Parathyroid adenoma (tissue), 2 donors: ENCODE data around the gene TMEM242.

ENCODE experiments used
- H2AFZ ChIP-seq: fragments of 300-600 bp; sonication (generic); one replicate; pipeline ENCODE4 v1.7.0; 2017; ENCODE audit warnings: antibody characterized with exemption, mild to moderate bottlenecking
- H3K27ac ChIP-seq: fragments of 300-600 bp; sonication (generic); one replicate; pipeline ENCODE4 v1.7.0; 2017
- H3K27me3 ChIP-seq: fragments of 300-600 bp; sonication (generic); one replicate; pipeline ENCODE4 v1.7.0; 2017; ENCODE audit warnings: low read length; ENCODE audit not compliant: control insufficient read depth, insufficient read depth
- H3K36me3 ChIP-seq: fragments of 300-600 bp; sonication (generic); one replicate; pipeline ENCODE4 v1.7.0; 2017; ENCODE audit warnings: low read length; ENCODE audit not compliant: control insufficient read depth, insufficient read depth
- H3K4me1 ChIP-seq: fragments of 300-600 bp; sonication (generic); one replicate; pipeline ENCODE4 v1.7.0; 2017; ENCODE audit warnings: control low read depth
- H3K4me2 ChIP-seq: fragments of 300-600 bp; sonication (generic); one replicate; pipeline ENCODE4 v1.7.0; 2017; ENCODE audit warnings: low read length
- H3K4me3 ChIP-seq: fragments of 300-600 bp; sonication (generic); one replicate; pipeline ENCODE4 v1.7.0; 2017; ENCODE audit warnings: low read depth, low read length
- H3K79me2 ChIP-seq: fragments of 300-600 bp; sonication (generic); one replicate; pipeline ENCODE4 v1.7.0; 2017; ENCODE audit warnings: control low read depth
- H3K9ac ChIP-seq: fragments of 300-600 bp; sonication (generic); one replicate; pipeline ENCODE4 v1.7.0; 2017; ENCODE audit warnings: mild to moderate bottlenecking
- H3K9me3 ChIP-seq: fragments of 300-600 bp; sonication (generic); one replicate; pipeline ENCODE4 v1.7.0; 2017; ENCODE audit warnings: low read length; ENCODE audit not compliant: control insufficient read depth
- CTCF ChIP-seq: fragments of 300-600 bp; sonication (generic); IDR thresholded peaks from one replicate; pipeline ENCODE4 v1.7.0; 2017; ENCODE audit warnings: antibody characterized with exemption, mild to moderate bottlenecking
- donor health status: primary hyperparathyroidism.

The TMEM242 gene

GRCh38 chr6:157280157-157280556, 43.2 kb downstream of the TMEM242 start:
- H3K9me3 ChIP-seq = no peaks in the 10 kb centered on the region
- H3K4me3 ChIP-seq = no peak overlapping the region
- no peak overlapping the region for H2AFZ ChIP-seq
- H3K27me3 ChIP-seq = no peaks in the 10 kb centered on the region
- no peaks in the 10 kb centered on the region for H3K4me1 ChIP-seq
- H3K27ac ChIP-seq = no peak overlapping the region
- H3K4me2 ChIP-seq = no peak overlapping the region
- TF ChIP-seq CTCF = no peak
- no peaks in the 10 kb centered on the region for H3K79me2 ChIP-seq
- H3K9ac ChIP-seq = no peak overlapping the region
- no peaks in the 10 kb centered on the region for H3K36me3 ChIP-seq

GRCh38 chr6:157278171-157278570, 45.1 kb downstream of the TMEM242 start:
- Histone ChIP-seq H3K4me1 (no peaks in the 10 kb centered on the region), H3K9me3 (no peaks in the 10 kb centered on the region)
- TF ChIP-seq CTCF = no peak

GRCh38 chr6:157276731-157277130, 46.6 kb downstream of the TMEM242 start:
- Histone ChIP-seq H2AFZ (no peak overlapping the region), H3K79me2 (no peaks in the 10 kb centered on the region), H3K9me3 (no peaks in the 10 kb centered on the region), H3K36me3 (no peaks in the 10 kb centered on the region), H3K4me2 (no peak overlapping the region), H3K4me1 (no peaks in the 10 kb centered on the region), H3K4me3 (no peak overlapping the region), H3K27ac (no peak overlapping the region), H3K27me3 (no peaks in the 10 kb centered on the region), H3K9ac (no peak overlapping the region)
- TF ChIP-seq CTCF = no peak

More at GRCh38 chr6:157278171-157278570, 45.1 kb downstream of the TMEM242 start:
- no peak overlapping the region for H3K9ac ChIP-seq
- H3K4me3 ChIP-seq = no peak overlapping the region
- H3K27me3 ChIP-seq = no peaks in the 10 kb centered on the region
- no peak overlapping the region for H3K4me2 ChIP-seq
- no peak overlapping the region for H3K27ac ChIP-seq
- no peaks in the 10 kb centered on the region for H3K36me3 ChIP-seq
- H2AFZ ChIP-seq = no peak overlapping the region
- H3K79me2 ChIP-seq = no peaks in the 10 kb centered on the region

GRCh38 chr6:157276134-157276532, 47.2 kb downstream of the TMEM242 start:
- no peak overlapping the region for H3K9ac ChIP-seq
- no peaks in the 10 kb centered on the region for H3K27me3 ChIP-seq
- H3K36me3 ChIP-seq = no peaks in the 10 kb centered on the region
- TF ChIP-seq CTCF = no peak
- H3K4me2 ChIP-seq = no peak overlapping the region
- no peak overlapping the region for H2AFZ ChIP-seq
- no peaks in the 10 kb centered on the region for H3K79me2 ChIP-seq
- H3K4me3 ChIP-seq = no peak overlapping the region
- no peaks in the 10 kb centered on the region for H3K9me3 ChIP-seq
- no peaks in the 10 kb centered on the region for H3K4me1 ChIP-seq
- H3K27ac ChIP-seq = no peak overlapping the region

GRCh38 chr6:157274471-157275226, 48.7 kb downstream of the TMEM242 start:
- TF ChIP-seq CTCF = peak; percentile 49
- H3K9me3 ChIP-seq = no peaks in the 10 kb centered on the region
- peak overlapping the region; percentile 4 for H3K9ac ChIP-seq
- peak overlapping the region; percentile 99 for H2AFZ ChIP-seq
- H3K4me2 ChIP-seq = peak overlapping the region; percentile 83
- no peaks in the 10 kb centered on the region for H3K36me3 ChIP-seq
- peak overlapping the region; percentile 52 for H3K4me3 ChIP-seq
- H3K27me3 ChIP-seq = no peaks in the 10 kb centered on the region
- H3K79me2 ChIP-seq = no peaks in the 10 kb centered on the region
- H3K27ac ChIP-seq = peak overlapping the region; percentile 37
- H3K4me1 ChIP-seq = no peaks in the 10 kb centered on the region
